Stromal cell of bone marrow (primary cell): Measurements from ENCODE around the gene KLHL17.
"Not testable (repeated sequence)": the region's sequence is repeated elsewhere in the genome, so short reads cannot be mapped to it uniquely, and the experiment has no call there.

Source experiments
- DNase-seq: peaks from one replicate; pipeline ENCODE4 v3.0.0-alpha.2; 2012; ENCODE audit warnings: low read depth

KLHL17 gene

GRCh38 chr1:970242-970972, 10.0 kb downstream of the KLHL17 start:
- no peak for DNase-seq

GRCh38 chr1:970973-971730, 10.8 kb downstream of the KLHL17 start:
- DNase-seq: no peak

- DNase-seq: no peak
Measured at GRCh38 chr1:971751-972506, 11.5 kb downstream of the KLHL17 start.

- no peak for DNase-seq
Measured at GRCh38 chr1:972726-973458, 12.5 kb downstream of the KLHL17 start.

- DNase-seq: no peak
Measured at GRCh38 chr1:973459-974292, 13.3 kb downstream of the KLHL17 start.

GRCh38 chr1:974293-974640, 13.9 kb downstream of the KLHL17 start:
- no peak for DNase-seq

- no peak for DNase-seq
Measured at GRCh38 chr1:974687-975328, 14.4 kb downstream of the KLHL17 start.

GRCh38 chr1:975365-975764, 15.0 kb downstream of the KLHL17 start:
- DNase-seq: no peak

GRCh38 chr1:975896-976683, 15.7 kb downstream of the KLHL17 start:
- no peak for DNase-seq

GRCh38 chr1:976791-977190, 16.4 kb downstream of the KLHL17 start:
- not testable (repeated sequence) for DNase-seq

- no peak for DNase-seq
Measured at GRCh38 chr1:978069-978834, 17.9 kb downstream of the KLHL17 start.

- no peak for DNase-seq
Measured at GRCh38 chr1:978835-979743, 18.7 kb downstream of the KLHL17 start.

- no peak for DNase-seq
Measured at GRCh38 chr1:979744-980072, 19.3 kb downstream of the KLHL17 start.

GRCh38 chr1:980137-980571, 19.8 kb downstream of the KLHL17 start:
- no peak for DNase-seq

GRCh38 chr1:980602-981395, 20.4 kb downstream of the KLHL17 start:
- DNase-seq: no peak

GRCh38 chr1:981491-981954, 21.1 kb downstream of the KLHL17 start:
- no peak for DNase-seq

- no peak for DNase-seq
Measured at GRCh38 chr1:981955-982558, 21.7 kb downstream of the KLHL17 start, which contains the start of gene PERM1. TSS of gene PERM1 (minus strand) at chr1:982093. CDS start at chr1:981029, 1,064 bp downstream.
